Mesenteric fat pad (tissue), 1 donor: ENCODE measurements around the gene RAB27A. TPM values are rescaled to one million over a fixed set of nuclear protein-coding genes. Genes with fewer than 3 reads are reported as not detected.
A peak's percentile ranks its signal among the peaks of the same experiment; 100 is the strongest.

Experiments
- DNase-seq: peaks from one replicate; pipeline ENCODE4 v3.0.0-alpha.2; 2020; ENCODE audit warnings: low spot score
- total RNA-seq: library from RNA; stranded (reverse); fragmentation: NEBNext Ultra II Directional; extraction: Animal tissue kit (Norgen Biotek cat#: 25700); gene quantifications from one replicate; pipeline ENCODE4 v1.2.1, GENCODE V29; 2021
- donor health status: DM: yes; HTN: yes; CAD: no.

RAB27A gene
- total RNA-seq, 1 donor from 2014 or later = 26.8 TPM

GRCh38 chr15:55226127-55226526 is 63.5 kb downstream of the RAB27A start:
- DNase-seq = no peak

- DNase-seq = no peak
Measured at GRCh38 chr15:55224892-55225291, 64.7 kb downstream of the RAB27A start.

GRCh38 chr15:55222588-55222987 is 67.0 kb downstream of the RAB27A start:
- DNase-seq = no peak

- no peak for DNase-seq
Measured at GRCh38 chr15:55221090-55222011, 68.3 kb downstream of the RAB27A start.

- no peak for DNase-seq
Measured at GRCh38 chr15:55220606-55221005, 69.0 kb downstream of the RAB27A start.

- no peak for DNase-seq
Measured at GRCh38 chr15:55218056-55218455, 71.6 kb downstream of the RAB27A start.

- DNase-seq = no peak
Measured at GRCh38 chr15:55204464-55204863, 85.1 kb downstream of the RAB27A start.

GRCh38 chr15:55202206-55202605 is 87.4 kb downstream of the RAB27A start:
- DNase-seq = no peak

- no peak for DNase-seq
Measured at GRCh38 chr15:55198706-55199105, 90.9 kb downstream of the RAB27A start.

- DNase-seq = no peak
Measured at GRCh38 chr15:55197719-55198118, 91.9 kb downstream of the RAB27A start.

- DNase-seq = no peak
Measured at GRCh38 chr15:55197362-55197705, 92.3 kb downstream of the RAB27A start.

GRCh38 chr15:55196458-55197361 is 92.9 kb downstream of the RAB27A start, which contains the start of gene RSL24D1:
Gene RSL24D1, minus strand, starts transcription at chr15:55196941. Its CDS starts 51 bp downstream, at chr15:55196890.
- peak; percentile 96 for DNase-seq

GRCh38 chr15:55195996-55196395 is 93.6 kb downstream of the RAB27A start:
- no peak for DNase-seq

GRCh38 chr15:55194256-55194655 is 95.4 kb downstream of the RAB27A start:
- no peak for DNase-seq

GRCh38 chr15:55186331-55186730 is 103.3 kb downstream of the RAB27A start:
- no peak for DNase-seq

GRCh38 chr15:55183679-55184078 is 105.9 kb downstream of the RAB27A start:
- no peak for DNase-seq

GRCh38 chr15:55179141-55179540 is 110.5 kb downstream of the RAB27A start:
- DNase-seq = no peak

- DNase-seq = no peak
Measured at GRCh38 chr15:55170361-55170760, 119.3 kb downstream of the RAB27A start.

- DNase-seq = no peak
Measured at GRCh38 chr15:55168350-55168974, 121.2 kb downstream of the RAB27A start.

GRCh38 chr15:55164284-55164683 is 125.3 kb downstream of the RAB27A start:
- DNase-seq = no peak
